HG03469 (cell line): Measurements from ENCODE around the gene MCF2L.

Experiments
- ATAC-seq: cut with Tn5 transposase; IDR thresholded peaks from one replicate; pipeline ENCODE4 v1.9.1; 2021; ENCODE audit warnings: mild to moderate bottlenecking, moderate library complexity, moderate number of reproducible peaks; ENCODE audit not compliant: unreplicated experiment

MCF2L gene

GRCh38 chr13:112963641-112964040 is 5.4 kb upstream of the MCF2L start:
- no peak for ATAC-seq

GRCh38 chr13:112964971-112965492 is 4.0 kb upstream of the MCF2L start:
- ATAC-seq, result no peak

GRCh38 chr13:112965573-112966115 is 3.4 kb upstream of the MCF2L start:
- no peak for ATAC-seq

GRCh38 chr13:112966776-112967175 is 2.2 kb upstream of the MCF2L start:
- no peak for ATAC-seq

- no peak for ATAC-seq
These were observed 1.2 kb upstream of the MCF2L start for GRCh38 chr13:112967686-112968379.

GRCh38 chr13:112968380-112968909 is 569 bp upstream of the MCF2L start:
- ATAC-seq, result no peak

GRCh38 chr13:112969692-112970338 is 801 bp downstream of the MCF2L start:
- ATAC-seq, result no peak

- no peak for ATAC-seq
These were observed 1.7 kb downstream of the MCF2L start for GRCh38 chr13:112970552-112971287.

- ATAC-seq, result no peak
These were observed 2.3 kb downstream of the MCF2L start for GRCh38 chr13:112971288-112971643.

GRCh38 chr13:112972258-112972657 is 3.2 kb downstream of the MCF2L start:
- no peak for ATAC-seq

GRCh38 chr13:112972867-112973576 is 4.0 kb downstream of the MCF2L start:
- no peak for ATAC-seq

- ATAC-seq, result no peak
These were observed 4.5 kb downstream of the MCF2L start for GRCh38 chr13:112973577-112973951.

GRCh38 chr13:112974125-112974524 is 5.1 kb downstream of the MCF2L start:
- ATAC-seq, result no peak

GRCh38 chr13:112974671-112975070 is 5.7 kb downstream of the MCF2L start:
- ATAC-seq, result no peak

GRCh38 chr13:112975401-112975939 is 6.5 kb downstream of the MCF2L start:
- no peak for ATAC-seq

GRCh38 chr13:112976526-112976925 is 7.5 kb downstream of the MCF2L start:
- no peak for ATAC-seq

GRCh38 chr13:112977091-112977490 is 8.1 kb downstream of the MCF2L start:
- no peak for ATAC-seq

GRCh38 chr13:112977525-112977924 is 8.5 kb downstream of the MCF2L start:
- no peak for ATAC-seq

- no peak for ATAC-seq
These were observed 9.8 kb downstream of the MCF2L start for GRCh38 chr13:112978561-112979405.
